ENCODE data around the gene FLT1.

FLT1 gene

DNA sequence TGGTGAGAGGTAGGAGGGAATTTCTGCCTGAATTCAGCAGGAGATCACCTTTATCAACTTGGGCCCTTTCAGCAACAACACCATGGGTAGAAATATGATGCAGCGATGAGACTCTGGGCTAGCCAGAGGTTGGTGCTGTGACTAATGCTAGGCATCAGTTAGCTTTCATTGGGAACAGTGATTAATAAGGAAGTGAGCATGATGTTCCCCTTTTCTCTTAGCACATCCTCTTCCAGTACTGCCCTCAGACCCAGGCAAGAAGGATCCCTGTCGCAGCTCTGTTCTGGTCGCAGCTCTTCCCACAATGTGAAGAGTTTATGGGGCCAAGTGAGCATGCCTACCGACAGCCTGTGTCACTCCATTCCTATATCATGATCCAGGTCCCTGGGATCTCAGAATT is 100.5 kb downstream of the FLT1 start:
- Histone ChIP-seq H3K9me3 (ENCODE audit: control insufficient read depth, insufficient read depth, low read length) (no peaks in the 10 kb centered on the region), H3K4me2 (ENCODE audit: low read length) (no peak overlapping the region), H3K4me3 (ENCODE audit: low read length) (no peak overlapping the region), H3K9me2 (replicated peaks; ENCODE audit: control insufficient read depth, low read length) (no peaks in the 10 kb centered on the region), H3K27me3 (ENCODE audit: control insufficient read depth, low read length) (no peaks in the 10 kb centered on the region), H3K79me2 (ENCODE audit: control insufficient read depth, low read length) (no peaks in the 10 kb centered on the region), H3K27ac (ENCODE audit: low read depth, low read length) (no peak overlapping the region), H3K4me1 (ENCODE audit: control insufficient read depth, low read length) (no peaks in the 10 kb centered on the region), H4K20me1 (ENCODE audit: control insufficient read depth, insufficient read depth, low read depth, low read length) (no peaks in the 10 kb centered on the region), H3F3A (ENCODE audit: control insufficient read depth, insufficient read depth) (no peaks in the 10 kb centered on the region), H3K36me3 (ENCODE audit: control insufficient read depth, low read length) (no peaks in the 10 kb centered on the region)
- TF ChIP-seq EZH2phosphoT487 (IDR thresholded peaks at IDR 0.05; ENCODE audit: borderline replicate concordance, low read length) = no peak
- TF ChIP-seq, protein P1, sequence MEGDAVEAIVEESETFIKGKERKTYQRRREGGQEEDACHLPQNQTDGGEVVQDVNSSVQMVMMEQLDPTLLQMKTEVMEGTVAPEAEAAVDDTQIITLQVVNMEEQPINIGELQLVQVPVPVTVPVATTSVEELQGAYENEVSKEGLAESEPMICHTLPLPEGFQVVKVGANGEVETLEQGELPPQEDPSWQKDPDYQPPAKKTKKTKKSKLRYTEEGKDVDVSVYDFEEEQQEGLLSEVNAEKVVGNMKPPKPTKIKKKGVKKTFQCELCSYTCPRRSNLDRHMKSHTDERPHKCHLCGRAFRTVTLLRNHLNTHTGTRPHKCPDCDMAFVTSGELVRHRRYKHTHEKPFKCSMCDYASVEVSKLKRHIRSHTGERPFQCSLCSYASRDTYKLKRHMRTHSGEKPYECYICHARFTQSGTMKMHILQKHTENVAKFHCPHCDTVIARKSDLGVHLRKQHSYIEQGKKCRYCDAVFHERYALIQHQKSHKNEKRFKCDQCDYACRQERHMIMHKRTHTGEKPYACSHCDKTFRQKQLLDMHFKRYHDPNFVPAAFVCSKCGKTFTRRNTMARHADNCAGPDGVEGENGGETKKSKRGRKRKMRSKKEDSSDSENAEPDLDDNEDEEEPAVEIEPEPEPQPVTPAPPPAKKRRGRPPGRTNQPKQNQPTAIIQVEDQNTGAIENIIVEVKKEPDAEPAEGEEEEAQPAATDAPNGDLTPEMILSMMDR (IDR thresholded peaks at IDR 0.05; ENCODE audit: low read depth, low read length, poor library complexity, severe bottlenecking) = no peak

DNA sequence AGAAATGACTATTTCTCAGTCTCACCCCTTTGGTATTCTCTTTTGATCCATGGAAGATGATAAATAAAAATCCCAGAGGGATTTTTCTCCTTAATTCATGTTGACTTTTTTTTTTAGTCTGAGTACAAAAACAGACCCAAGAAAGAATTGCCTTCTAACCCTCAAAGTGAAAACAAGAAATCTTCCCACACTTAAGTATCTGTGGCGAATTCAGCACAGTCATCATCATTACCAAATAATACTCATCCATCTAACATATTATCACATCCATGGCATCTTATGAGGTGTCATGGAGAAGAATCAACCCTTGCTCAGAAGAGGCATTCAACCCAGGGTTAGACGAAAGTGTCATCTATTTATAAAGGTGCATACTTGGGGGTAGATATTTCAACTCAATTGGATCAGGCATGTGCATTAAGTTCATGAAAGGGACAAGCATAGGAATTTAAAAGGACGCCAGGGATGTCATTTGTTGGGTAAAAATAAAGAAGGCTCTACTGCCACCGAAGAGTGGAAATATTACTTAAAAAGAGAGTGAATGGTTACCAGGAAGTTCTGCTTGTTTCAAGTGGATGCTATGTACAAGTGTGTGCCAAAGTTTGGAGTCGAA is 101.9 kb downstream of the FLT1 start:
- no peaks in the 10 kb centered on the region for H3K27me3 ChIP-seq (ENCODE audit: control insufficient read depth, low read length)
- TF ChIP-seq EZH2phosphoT487 (IDR thresholded peaks at IDR 0.05; ENCODE audit: borderline replicate concordance, low read length) = no peak
- TF ChIP-seq, protein P1 (IDR thresholded peaks at IDR 0.05; ENCODE audit: low read depth, low read length, poor library complexity, severe bottlenecking) = no peak
- no peaks in the 10 kb centered on the region for H3K79me2 ChIP-seq (ENCODE audit: control insufficient read depth, low read length)
- no peaks in the 10 kb centered on the region for H3K4me1 ChIP-seq (ENCODE audit: control insufficient read depth, low read length)
- no peaks in the 10 kb centered on the region for H3K36me3 ChIP-seq (ENCODE audit: control insufficient read depth, low read length)
- no peaks in the 10 kb centered on the region for H3K9me2 ChIP-seq (replicated peaks; ENCODE audit: control insufficient read depth, low read length)
- no peak overlapping the region for H3K4me2 ChIP-seq (ENCODE audit: low read length)
- no peaks in the 10 kb centered on the region for H3K9me3 ChIP-seq (ENCODE audit: control insufficient read depth, insufficient read depth, low read length)
- no peak overlapping the region for H3K4me3 ChIP-seq (ENCODE audit: low read length)
- no peaks in the 10 kb centered on the region for H4K20me1 ChIP-seq (ENCODE audit: control insufficient read depth, insufficient read depth, low read depth, low read length)
- H3F3A ChIP-seq (ENCODE audit: control insufficient read depth, insufficient read depth) = no peaks in the 10 kb centered on the region
- H3K27ac ChIP-seq (ENCODE audit: low read depth, low read length) = no peak overlapping the region

DNA sequence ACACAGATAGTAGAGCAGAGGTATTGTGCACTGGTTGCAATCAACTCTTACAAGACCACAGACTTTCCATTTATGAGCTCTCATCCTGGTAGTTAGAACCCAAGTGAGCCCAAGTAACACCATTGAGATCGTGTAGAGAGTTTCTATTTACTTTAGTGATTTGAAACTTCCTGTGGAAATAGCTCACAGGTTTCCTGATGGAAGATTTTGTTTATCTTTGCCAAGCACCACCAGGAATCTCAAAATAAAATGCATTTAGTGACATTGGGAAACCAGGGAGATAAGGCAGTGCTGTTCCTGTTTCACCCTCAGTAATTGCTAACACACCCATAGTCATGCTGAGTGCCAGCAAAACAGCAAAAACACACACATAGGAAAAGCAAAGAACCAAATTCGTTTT is 102.5 kb downstream of the FLT1 start:
- Histone ChIP-seq H3K36me3 (ENCODE audit: control insufficient read depth, low read length) (no peaks in the 10 kb centered on the region), H3F3A (ENCODE audit: control insufficient read depth, insufficient read depth) (no peaks in the 10 kb centered on the region), H3K9me3 (ENCODE audit: control insufficient read depth, insufficient read depth, low read length) (no peaks in the 10 kb centered on the region), H4K20me1 (ENCODE audit: control insufficient read depth, insufficient read depth, low read depth, low read length) (no peaks in the 10 kb centered on the region), H3K27me3 (ENCODE audit: control insufficient read depth, low read length) (no peaks in the 10 kb centered on the region), H3K4me3 (ENCODE audit: low read length) (no peak overlapping the region), H3K4me2 (ENCODE audit: low read length) (no peak overlapping the region), H3K9me2 (replicated peaks; ENCODE audit: control insufficient read depth, low read length) (no peaks in the 10 kb centered on the region), H3K4me1 (ENCODE audit: control insufficient read depth, low read length) (no peaks in the 10 kb centered on the region), H3K27ac (ENCODE audit: low read depth, low read length) (no peak overlapping the region), H3K79me2 (ENCODE audit: control insufficient read depth, low read length) (no peaks in the 10 kb centered on the region)
- TF ChIP-seq EZH2phosphoT487 (IDR thresholded peaks at IDR 0.05; ENCODE audit: borderline replicate concordance, low read length) = no peak
- TF ChIP-seq, protein P1 (IDR thresholded peaks at IDR 0.05; ENCODE audit: low read depth, low read length, poor library complexity, severe bottlenecking) = no peak

All from DOHH2 (cell line).